Activated CD4-positive, alpha-beta T cell treated with anti-CD3 and anti-CD28 coated beads, Interleukin-2, Interleukin-4, amounts not matched to agents 100 ng/mL and 50 ng/mL, durations not matched to agents 16 hours and 8 hours (primary cell): ENCODE data around the gene DEFB131B.
"Not testable (repeated sequence)": the region's sequence is repeated elsewhere in the genome, so short reads cannot be mapped to it uniquely, and the experiment has no call there.

Experiments
- DNase-seq: peaks from one replicate; pipeline ENCODE4 v3.0.0-alpha.2; 2020; ENCODE audit warnings: low spot score

DEFB131B gene, protein sequence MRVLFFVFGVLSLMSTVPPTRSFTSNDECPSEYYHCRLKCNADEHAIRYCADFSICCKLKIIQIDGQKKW

DNA sequence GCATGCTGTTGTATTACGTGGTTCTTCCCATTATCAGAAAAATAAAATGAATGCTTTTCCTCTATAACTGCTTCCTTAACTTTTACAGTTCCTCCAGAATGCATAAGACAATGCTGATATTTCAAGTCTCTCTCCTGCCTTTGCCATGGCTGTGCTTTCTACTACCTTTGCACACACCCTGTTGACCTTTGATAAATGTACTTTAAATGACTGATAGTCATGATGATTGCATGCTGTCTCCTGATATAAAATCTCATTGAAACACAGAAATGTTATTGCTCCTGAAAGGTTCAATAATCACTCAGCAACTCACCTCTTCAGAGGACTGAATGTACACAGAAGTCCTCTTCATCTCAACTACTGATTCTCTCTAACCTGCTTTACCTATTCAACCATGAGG, at the start of gene DEFB131B:
TSS of gene DEFB131B (plus strand) at position 395 of the 400 bp plus-strand sequence. CDS start at position 395, 0 bp downstream.
- not testable (repeated sequence) for DNase-seq

DNA sequence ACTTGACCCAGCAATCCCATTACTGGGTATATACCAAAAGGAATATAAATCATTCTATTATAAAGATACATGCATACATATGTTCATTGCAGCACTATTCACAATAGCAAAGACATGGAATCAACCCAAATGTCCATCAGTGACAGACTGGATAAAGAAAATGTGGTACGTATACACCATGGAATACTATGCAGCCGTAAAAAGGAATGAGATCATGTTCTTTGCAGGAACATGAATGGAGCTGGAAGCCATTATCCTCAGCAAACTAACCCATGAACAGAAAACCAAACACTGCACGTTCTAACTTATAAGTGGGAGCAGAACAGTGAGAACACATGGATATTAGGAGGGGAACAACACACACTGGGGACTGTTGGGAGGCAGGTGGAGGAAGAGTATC, 49.0 kb upstream of the DEFB131B start:
- not testable (repeated sequence) for DNase-seq

DNA sequence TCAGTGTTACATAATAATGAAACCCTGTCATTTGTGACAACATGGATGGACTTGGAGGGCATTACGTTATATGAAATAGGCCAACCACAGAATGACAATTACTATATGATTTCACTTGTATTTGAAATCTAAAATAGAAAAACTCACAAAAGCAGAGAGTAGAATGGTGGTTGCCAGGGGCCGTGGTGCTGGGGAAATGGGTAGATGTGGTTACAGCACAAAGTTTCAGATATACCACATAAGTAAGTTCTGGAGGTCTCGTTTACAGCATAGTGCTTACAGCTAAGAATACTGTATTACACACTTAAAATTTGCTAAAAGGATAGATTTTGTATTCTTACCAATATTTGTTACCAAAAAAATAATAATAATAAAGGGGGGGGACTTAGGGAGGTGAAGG, 48.6 kb upstream of the DEFB131B start:
- DNase-seq = not testable (repeated sequence)

DNA sequence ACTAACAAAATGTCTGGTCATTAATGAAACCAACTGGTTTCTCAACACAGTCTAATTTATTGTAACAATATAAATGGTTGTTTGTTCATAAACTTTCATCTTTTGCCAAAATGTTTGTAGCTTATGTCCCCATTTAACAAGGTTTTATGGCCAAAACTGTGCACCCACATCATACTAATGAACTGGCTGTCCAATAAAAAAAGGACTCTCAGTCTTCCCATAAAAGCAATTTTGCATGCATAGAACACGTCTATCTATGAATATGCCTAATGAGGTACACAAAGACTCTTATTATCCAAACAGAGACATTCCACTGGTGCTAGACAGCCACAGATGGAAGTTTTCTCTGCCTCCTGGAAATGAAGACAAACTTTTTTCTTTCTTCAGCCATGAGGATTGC, 45.4 kb upstream of the DEFB131B start, which contains the start of gene DEFB108B:
TSS of gene DEFB108B (plus strand) at position 390 of the 400 bp plus-strand sequence. CDS start at position 390, 0 bp downstream.
- DNase-seq = not testable (repeated sequence)

DNA sequence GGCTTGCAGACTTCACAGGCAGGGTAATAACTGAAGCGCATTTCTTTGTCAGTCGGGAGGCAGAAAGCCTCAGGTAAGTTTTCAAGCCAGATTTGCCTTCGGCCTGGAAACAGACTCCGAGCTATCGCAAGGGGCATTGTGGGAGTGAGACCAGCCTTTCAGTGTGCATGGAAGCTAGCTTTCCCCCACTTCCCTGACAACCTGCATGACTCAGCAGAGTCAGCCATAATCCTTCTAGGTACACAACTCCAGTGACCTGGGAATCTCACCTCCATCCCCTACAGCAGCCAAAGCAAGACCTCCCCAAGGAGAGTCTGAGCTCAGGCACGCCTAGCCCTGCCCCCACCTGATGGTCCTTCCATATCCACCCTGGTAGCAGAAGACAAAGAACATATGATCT, 35.5 kb upstream of the DEFB131B start:
- DNase-seq = not testable (repeated sequence)

DNA sequence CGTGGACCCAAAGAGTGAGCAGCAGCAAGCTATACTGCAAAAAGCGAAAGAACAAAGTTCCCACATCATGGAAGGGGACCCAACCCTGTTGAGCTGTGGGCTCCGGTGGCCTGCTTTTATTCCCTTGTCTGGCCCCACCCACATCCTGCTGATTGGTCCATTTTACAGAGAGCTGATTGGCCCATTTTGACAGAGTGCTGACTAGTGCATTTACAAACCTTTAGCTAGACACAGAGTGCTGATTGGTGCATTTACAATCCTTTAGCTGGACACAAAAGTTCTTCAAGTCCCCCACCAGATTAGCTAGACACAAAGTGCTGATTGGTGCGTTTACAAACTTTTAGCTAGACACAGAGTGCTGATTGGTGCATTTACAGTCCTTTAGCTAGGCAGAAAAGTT, 34.9 kb upstream of the DEFB131B start:
- not testable (repeated sequence) for DNase-seq

DNA sequence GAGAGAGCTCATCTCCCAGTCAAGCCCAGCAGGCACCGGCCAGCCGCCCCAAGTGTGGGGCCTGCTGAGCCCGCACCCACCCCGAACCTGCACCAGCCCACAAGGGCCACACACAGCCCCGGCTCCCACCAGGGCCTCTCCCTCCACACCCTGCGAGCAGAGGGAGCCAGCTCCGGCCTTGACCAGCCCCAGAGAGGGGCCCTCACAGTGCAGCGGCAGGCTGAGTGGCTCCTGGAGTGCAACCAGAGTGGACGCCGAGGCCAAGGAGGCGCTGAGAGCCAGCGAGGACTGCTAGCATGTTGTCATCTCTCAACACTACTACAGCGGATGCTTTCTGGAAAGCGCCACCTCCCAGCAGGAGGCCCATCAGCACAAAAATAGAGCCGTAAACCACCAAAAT, 34.4 kb upstream of the DEFB131B start:
- DNase-seq = no peak

DNA sequence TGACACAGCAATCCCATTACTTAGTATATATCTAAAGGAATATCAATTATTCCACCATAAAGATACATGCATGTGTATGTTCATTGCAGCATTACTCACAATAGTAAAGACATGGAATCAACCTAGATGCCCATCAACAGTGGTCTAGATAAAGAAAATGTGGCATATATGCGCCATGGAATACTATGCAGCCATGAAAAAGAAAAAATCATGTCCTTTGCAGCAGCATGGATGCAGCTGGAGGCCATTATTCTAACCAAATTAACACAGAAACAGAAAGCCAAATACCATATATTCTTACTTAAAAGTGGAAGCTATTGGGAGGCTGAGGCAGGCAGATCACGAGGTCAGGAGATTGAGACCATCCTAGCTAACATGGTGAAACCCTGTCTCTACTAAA, 24.4 kb upstream of the DEFB131B start:
- not testable (repeated sequence) for DNase-seq

DNA sequence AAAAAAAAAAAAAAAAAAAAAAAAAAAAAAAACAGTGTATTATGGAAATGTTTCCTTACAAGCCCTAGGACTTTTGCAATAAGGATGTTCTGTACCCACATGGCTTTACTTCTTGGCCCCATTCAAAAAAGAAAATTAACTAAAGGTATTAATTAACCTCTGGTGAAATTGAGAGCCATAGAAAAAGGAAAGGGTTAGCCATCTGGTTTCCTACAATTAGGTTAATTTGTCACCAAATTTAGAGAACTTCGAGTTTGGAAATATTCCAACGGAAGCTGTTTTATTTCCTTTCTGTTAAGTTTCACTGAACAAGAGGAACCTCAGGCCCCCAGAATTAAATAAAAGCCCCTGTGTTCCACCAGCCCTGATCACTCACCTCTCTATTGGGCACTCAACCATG, 22.4 kb upstream of the DEFB131B start:
- DNase-seq = not testable (repeated sequence)

DNA sequence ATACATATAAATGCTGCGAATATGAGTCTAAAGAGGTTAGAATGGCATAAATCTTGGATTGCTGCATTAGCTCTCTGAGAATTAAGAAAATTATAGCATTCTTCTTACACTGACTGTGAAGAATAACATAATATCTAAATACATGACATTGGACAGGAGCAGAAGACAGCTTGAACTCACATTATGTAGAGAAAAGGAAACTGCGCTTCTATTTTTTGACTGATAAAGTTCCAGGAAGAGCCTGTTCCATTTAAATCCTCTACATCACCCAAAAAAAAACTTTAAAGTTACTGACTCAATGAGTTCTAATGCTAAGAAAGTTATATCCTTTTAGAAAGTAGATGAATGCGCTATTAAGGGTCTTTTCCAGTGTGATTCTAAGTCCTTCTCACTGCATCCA, 17.4 kb upstream of the DEFB131B start:
- DNase-seq = not testable (repeated sequence)

DNA sequence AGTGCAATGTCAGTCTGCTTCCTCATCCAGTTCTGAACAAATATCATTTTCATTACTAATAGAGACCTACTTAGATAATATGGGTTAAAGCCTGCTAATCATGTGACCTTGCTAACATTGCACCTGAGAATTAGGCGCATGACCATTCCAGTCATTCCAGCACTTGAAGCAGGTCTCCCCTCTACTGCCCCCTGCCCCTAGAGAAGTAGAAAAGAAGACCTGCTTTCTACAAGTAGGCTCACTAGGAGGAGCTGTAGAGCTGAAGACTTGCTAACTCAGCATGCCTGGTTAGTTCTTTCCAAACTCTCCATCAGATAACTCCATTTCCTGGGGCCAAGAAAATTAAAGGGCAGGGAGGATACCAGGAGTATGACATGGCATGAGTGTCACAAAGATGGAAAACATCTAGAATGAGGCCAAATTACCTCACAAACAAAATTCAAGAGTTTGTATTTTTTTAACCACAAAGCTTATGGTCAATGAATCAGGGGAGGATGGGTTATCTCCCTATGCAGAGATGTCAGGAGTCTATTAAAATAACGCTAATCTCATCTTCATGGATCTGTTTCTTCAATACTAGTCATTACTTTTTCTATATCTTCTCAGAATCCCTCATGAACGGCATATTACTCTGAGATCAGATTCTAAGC, 14.2 kb upstream of the DEFB131B start:
- DNase-seq = peak; percentile 48

DNA sequence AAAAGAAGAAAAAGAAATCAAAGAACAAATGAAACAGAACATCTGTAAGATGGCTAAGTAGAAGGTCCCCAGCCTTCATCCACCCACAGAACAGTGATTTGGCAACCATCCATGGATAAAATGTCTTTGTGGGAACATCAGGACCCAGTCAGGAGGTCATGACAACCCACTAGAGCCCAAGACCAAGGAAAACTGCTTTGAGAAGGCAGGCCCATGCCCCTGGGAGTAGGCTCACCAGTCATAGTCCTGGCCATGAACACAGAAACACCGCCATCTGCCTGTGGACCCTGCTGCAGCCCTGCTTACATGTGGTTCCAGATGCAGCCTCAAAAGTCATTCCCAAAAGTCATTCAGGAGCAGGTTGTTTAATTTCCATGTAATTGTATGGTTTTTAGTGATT, 11.0 kb upstream of the DEFB131B start:
- not testable (repeated sequence) for DNase-seq

DNA sequence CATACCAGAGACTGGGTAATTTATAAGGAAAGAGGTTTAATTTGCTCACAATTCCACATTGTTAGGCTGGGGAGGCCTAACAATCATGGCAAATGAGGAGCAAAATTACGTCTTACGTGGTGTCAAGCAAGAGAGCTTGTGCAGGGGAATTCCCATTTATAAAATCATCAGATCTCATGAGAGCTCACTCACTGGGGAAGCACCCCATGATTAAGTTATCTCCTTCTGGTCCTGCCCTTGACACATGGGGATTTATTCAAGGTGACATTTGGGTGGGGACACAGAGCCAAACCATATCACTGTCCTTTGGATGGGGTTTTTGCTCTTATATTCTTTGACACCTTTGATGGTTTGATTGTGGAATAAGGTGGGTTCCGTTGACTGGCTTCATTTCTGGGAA, 8.3 kb upstream of the DEFB131B start:
- peak; percentile 2 for DNase-seq

DNA sequence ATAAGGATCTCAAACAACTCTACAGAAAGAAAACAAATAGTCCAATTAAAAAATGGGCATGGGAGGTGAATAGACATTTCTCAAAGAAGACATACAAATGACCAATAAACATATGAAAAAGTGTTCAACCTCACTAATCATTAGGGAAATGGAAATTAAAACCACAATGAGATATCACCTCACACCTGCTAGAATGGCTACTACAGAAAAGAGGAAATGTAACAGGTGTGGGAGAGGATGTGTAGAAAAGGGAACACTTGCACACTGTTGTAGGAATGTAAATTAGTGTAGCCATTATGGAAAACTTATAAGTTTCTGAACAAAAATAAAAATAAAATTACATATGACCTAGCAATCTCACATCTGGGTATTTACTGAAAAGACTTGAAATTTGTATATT, 7.6 kb upstream of the DEFB131B start:
- DNase-seq = not testable (repeated sequence)

DNA sequence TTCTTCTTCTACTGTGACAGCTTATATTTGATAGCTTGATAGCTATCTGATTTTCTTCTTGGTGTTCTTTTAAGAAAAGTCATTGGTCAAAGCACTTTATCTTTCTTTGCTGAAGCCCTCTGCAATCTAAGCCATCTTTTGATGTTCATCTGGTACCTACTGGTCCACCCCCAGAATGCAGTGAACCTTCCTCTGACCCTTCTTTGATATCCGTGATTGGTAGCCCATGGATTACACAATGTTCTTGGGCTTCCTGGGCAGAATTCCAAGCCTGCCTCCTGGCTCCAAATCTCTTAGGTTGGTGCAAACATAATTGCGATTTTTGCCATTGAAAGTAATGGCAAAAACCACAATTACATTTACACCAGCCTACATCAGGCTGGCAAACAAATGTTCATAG, 2.0 kb upstream of the DEFB131B start:
- DNase-seq = not testable (repeated sequence)

DNA sequence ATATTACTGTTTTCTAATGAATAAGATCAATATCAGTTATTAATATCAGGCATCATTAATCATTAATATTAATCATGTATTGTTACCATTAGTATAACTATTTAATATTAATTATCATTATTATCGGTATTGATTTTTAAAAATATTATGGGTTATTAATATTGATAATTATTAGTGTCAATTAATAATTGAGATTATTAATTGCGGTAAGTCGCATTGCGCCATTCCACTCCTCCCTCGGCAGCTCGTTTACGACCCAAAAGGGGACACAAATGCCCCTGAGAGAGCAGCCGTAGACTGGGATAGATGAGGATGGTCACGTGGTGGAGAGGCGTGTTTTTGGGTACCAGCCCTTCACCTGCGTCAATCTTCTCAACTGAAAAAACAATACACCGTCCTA, 7.6 kb downstream of the DEFB131B start:
- not testable (repeated sequence) for DNase-seq

DNA sequence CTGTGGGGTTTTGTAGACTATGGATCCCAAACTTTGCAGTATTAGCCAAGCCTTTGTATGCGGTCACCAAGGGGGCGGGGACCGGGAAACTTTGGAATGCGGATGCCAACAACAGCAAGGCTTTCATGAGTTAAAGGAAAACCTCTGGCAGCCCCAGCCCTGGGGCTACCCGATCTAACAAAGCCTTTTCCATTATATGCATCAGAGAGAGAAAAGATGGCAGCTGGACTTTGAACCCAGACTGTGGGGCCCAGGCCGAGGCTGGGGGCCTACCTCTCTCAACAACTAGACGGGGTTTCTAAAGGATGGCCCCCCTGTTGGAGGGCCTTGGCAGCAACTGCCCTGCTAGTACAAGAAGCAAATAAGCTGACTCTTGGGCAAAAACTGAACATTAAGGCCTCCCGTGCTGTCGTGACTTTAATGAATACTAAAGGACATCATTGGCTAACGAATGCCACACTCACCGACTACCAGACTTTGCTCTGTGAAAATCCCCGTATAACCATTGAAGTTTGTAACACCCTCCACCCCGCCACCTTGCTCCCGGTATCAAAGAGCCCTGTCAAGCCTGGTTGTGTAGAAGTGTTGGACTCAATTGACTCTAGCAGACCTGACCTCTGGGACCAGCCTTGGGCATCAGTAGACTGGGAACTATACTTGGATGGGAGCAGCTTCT, 10.2 kb downstream of the DEFB131B start:
- DNase-seq = not testable (repeated sequence)

DNA sequence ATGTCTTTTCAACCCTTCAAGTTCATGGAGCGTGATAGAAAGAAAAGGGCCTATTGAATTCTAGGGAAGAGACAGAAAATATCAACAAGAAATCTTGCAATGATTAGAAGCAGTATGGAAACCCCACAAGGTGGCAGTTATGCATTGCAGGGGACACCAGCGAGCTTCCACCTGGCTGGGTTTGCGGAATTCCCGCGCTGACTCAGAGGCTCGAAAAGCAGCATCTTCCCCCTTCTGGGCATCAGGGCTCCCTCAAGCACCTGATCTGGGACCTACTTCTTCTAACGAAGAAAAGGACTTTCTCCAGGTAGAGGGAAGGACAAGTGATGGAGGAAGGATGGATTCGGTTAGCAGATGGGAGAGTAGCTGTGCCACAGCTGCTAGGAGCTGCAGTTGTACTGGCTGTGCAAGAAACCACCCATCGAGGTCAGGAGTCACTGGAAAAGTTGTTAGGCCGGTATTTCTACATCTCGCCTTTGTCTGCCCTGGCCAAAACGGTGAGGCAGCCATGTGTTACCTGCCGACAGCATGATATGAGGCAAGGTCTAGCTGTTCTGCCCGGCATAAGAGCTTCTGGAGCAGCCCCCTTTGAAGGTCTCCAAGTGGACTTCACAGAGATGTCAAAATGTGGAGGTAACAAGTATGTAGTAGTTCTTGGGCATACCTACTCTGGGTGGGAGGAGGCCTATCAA, 11.1 kb downstream of the DEFB131B start:
- DNase-seq = not testable (repeated sequence)

DNA sequence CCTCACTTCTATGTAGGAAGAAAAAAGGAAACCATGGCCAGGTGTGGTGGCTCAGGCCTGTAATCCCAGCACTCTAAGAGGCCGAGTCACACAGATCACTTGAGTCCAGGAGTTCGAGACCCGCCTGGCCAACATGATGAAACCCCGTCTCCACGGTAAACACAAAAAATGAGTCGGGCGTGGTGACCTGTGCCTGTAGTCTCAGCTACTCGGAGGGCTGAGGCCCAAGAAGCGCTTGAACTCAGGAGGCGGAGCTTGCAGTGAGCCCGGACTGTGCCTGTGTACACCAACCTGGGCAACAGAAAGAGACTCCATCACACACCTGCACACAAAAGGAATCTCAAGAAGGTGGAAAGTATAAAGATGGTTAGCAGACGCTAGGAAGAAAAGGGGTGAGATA, 17.7 kb downstream of the DEFB131B start:
- DNase-seq = no peak

DNA sequence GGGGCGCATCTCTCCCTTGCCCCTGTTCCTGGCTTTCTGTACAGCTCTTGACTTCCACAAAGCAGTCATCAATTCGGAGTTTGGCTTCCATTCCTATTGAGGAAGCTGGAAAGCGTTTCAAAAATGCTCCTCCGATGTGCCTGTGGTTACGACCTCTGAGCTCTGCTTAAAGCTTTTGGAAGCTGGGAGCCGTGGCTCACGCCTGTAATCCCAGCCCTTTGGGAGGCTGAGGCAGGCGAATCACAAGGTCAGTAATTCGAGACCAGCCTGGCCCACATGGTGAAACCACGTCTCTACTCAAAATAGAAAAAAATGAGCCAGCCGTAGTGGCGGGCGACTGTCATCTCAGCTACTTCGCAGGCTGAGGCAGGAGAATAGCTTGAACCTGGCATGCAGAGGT, 22.9 kb downstream of the DEFB131B start:
- not testable (repeated sequence) for DNase-seq

DNA sequence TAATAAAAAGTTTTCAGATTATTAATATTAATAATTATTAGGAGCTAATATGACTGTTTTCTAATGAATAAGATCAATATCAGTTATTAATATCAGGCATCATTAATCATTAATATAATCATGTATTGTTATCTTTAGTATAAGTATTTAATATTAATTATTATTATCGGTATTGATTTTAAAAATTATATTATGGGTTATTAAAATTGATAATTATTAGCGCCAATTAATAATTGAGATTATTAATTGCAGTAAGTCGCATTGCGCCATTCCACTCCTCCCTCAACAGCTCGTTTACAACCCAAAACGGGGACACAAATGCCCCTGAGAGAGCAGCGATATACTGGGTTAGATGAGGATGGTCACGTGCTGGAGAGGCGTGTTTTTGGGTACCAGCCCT, 30.0 kb downstream of the DEFB131B start:
- no peak for DNase-seq

DNA sequence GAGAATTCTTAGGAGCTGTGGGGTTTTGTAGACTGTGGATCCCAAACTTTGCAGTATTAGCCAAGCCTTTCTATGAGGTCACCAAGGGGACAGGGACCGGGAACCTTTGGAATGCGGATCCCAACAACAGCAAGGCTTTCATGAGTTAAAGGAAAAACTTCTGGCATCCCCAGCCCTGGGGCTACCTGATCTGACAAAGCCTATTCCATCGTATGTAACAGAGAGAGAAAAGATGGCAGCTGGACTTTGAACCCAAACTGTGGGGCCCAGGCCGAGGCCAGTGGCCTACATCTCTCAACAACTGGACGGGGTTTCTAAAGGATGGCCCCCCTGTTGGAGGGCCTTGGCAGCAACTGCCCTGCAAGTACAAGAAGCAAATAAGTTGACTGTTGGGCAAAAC, 32.5 kb downstream of the DEFB131B start:
- not testable (repeated sequence) for DNase-seq
